GM12878 (cell line): Measurements from ENCODE around the gene PSMC6. TPM values are rescaled to one million over a fixed set of nuclear protein-coding genes. Genes with fewer than 3 reads are reported as not detected.
A peak's percentile ranks its signal among the peaks of the same experiment; 100 is the strongest.
"Not testable (repeated sequence)": the region's sequence is repeated elsewhere in the genome, so short reads cannot be mapped to it uniquely, and the experiment has no call there.

Experiments used
- ATAC-seq: fragments of 200-7000 bp; cut with Tn5 transposase; 3 replicates; pipeline ENCODE4 v1.9.1; 2020; ENCODE audit warnings: mild to moderate bottlenecking, moderate library complexity
- BruUV-seq: library from RNA; stranded (reverse); fragments of 400-500 nt; replicated peaks from 2 replicates; lab custom pipeline; 2021; lab: Mats Ljungman, UMichigan
- CTCF ChIA-PET: fragments of 300-600 bp; sonication (Branson Sonifier 250); formaldehyde crosslinking; extraction: SDS; loops from one replicate; lab custom pipeline; 2021; ENCODE audit warnings: inconsistent platforms; lab: Yijun Ruan, JAX
- POLR2A ChIA-PET: fragments of 350-600 bp; formaldehyde crosslinking; extraction: SDS; loops from one replicate; lab custom pipeline; 2021; ENCODE audit warnings: inconsistent platforms; lab: Charles Lee
- RAD21 ChIA-PET: fragments of 300-600 bp; sonication (Branson Sonifier 250); formaldehyde crosslinking; loops from one replicate; lab custom pipeline; 2023; ENCODE audit warnings: antibody characterized with exemption; ENCODE audit not compliant: unreplicated experiment; lab: Charles Lee
- SMC1A ChIA-PET: fragments of 300-600 bp; sonication (Branson Sonifier 250); formaldehyde crosslinking; loops from one replicate; lab custom pipeline; 2023; ENCODE audit not compliant: unreplicated experiment, uncharacterized antibody; lab: Charles Lee
- DNase-seq: peaks from one replicate; pipeline ENCODE4 v3.0.0-alpha.2; 2011; ENCODE audit warnings: low read depth, low spot score
- FAIRE-seq: peaks from 3 replicates; lab custom pipeline; 2011; peaks lifted over from hg19 to GRCh38; lab: Jason Lieb, UNC
- H2AFZ ChIP-seq: 2 replicates; pipeline ENCODE4 v1.6.0; 2011; ENCODE audit warnings: low read depth, low read length, control low read depth; ENCODE audit not compliant: control insufficient read depth
- H3K27ac ChIP-seq: 2 replicates; pipeline ENCODE4 v1.5.1; 2011; ENCODE audit warnings: control low read depth; ENCODE audit not compliant: control insufficient read depth, insufficient read depth
- H3K27me3 ChIP-seq, 2 experiments: replicated peaks in 1 of 2; 2 replicates each; pipeline versions ENCODE4 v1.6.0 to v1.6.1; 2011; ENCODE audit warnings: low read length in 1 of 2; ENCODE audit not compliant: control insufficient read depth in 2 of 2, insufficient read depth in 2 of 2
- H3K36me3 ChIP-seq, 2 experiments: 2 replicates each; pipeline ENCODE4 v1.5.1; 2011; ENCODE audit warnings: low read length in 1 of 2; ENCODE audit not compliant: control insufficient read depth in 2 of 2, insufficient read depth in 2 of 2
- H3K4me1 ChIP-seq: 2 replicates; pipeline ENCODE4 v1.6.1; 2011; ENCODE audit warnings: mild to moderate bottlenecking, low read length, moderate library complexity, mixed read lengths; ENCODE audit not compliant: control insufficient read depth, insufficient read depth
- H3K4me2 ChIP-seq: 2 replicates; pipeline ENCODE4 v1.6.0; 2011; ENCODE audit warnings: control low read depth; ENCODE audit not compliant: control insufficient read depth, insufficient read depth
- H3K4me3 ChIP-seq: fragments of 200-600 bp; sonication (generic); 2 replicates; pipeline ENCODE4 v1.5.1; 2016
- H3K79me2 ChIP-seq: 2 replicates; pipeline ENCODE4 v1.6.0; 2011; ENCODE audit warnings: low read length; ENCODE audit not compliant: control insufficient read depth, insufficient read depth
- H3K9ac ChIP-seq: 2 replicates; pipeline ENCODE4 v1.8.0; 2011; ENCODE audit warnings: low read length, control low read depth, mixed read lengths; ENCODE audit not compliant: control insufficient read depth, insufficient read depth
- H3K9me3 ChIP-seq: replicated peaks from 3 replicates; pipeline ENCODE4 v1.5.1; 2011; ENCODE audit warnings: mild to moderate bottlenecking, low read length; ENCODE audit not compliant: control insufficient read depth, insufficient read depth
- H4K20me1 ChIP-seq: 2 replicates; pipeline ENCODE4 v1.6.0; 2011; ENCODE audit not compliant: control insufficient read depth, insufficient read depth
- CEBPB ChIP-seq, 2 experiments: fragments of 150-350 bp in 1 of 2; IDR thresholded peaks; 2 replicates each; pipeline ENCODE4 v1.6.1; 2012 to 2014; ENCODE audit warnings: low read depth in 2 of 2, low read length in 2 of 2, borderline replicate concordance in 1 of 2, inconsistent platforms in 1 of 2
- EED ChIP-seq: sonication (generic); IDR thresholded peaks from 2 replicates; pipeline ENCODE4 v1.6.1; 2016; ENCODE audit warnings: antibody characterized with exemption, low read depth
- EP300 ChIP-seq, 2 experiments: fragments of 150-350 bp in 1 of 2; IDR thresholded peaks; 2 replicates each; pipeline ENCODE4 v1.6.1; 2011 to 2012; ENCODE audit warnings: low read depth in 2 of 2, low read length in 2 of 2, borderline replicate concordance in 1 of 2, improper control_type of control experiment in 1 of 2, inconsistent platforms in 1 of 2; ENCODE audit not compliant: control insufficient read depth in 1 of 2
- MYC ChIP-seq: IDR thresholded peaks from 2 replicates; pipeline ENCODE4 v1.6.1; 2011; ENCODE audit warnings: mild to moderate bottlenecking, low read length, moderate library complexity, inconsistent platforms; ENCODE audit not compliant: insufficient read depth, insufficient replicate concordance, insufficient read length, severe bottlenecking
- NBN ChIP-seq: fragments of 450-650 bp; IDR thresholded peaks from 2 replicates; pipeline ENCODE4 v1.6.1; 2016
- PAX5 ChIP-seq: IDR thresholded peaks from 2 replicates; pipeline ENCODE4 v1.6.1; 2011; ENCODE audit warnings: low read depth, low read length, borderline replicate concordance
- RAD51 ChIP-seq: fragments of 450-650 bp; IDR thresholded peaks from 2 replicates; pipeline ENCODE4 v1.6.1; 2016; ENCODE audit warnings: moderate library complexity, mild to moderate bottlenecking, inconsistent platforms
- RFX5 ChIP-seq: IDR thresholded peaks from 2 replicates; pipeline ENCODE4 v1.6.1; 2011; ENCODE audit warnings: low read depth, low read length, improper control_type of control experiment
- RUNX3 ChIP-seq: IDR thresholded peaks from 2 replicates; pipeline ENCODE4 v1.6.1; 2012; ENCODE audit warnings: low read length, inconsistent platforms
- WGBS: methylation state at CpG from one replicate; pipeline ENCODE4 v1.1.6; 2016; ENCODE audit warnings: low lambda C conversion rate; ENCODE audit not compliant: insufficient replicate concordance, insufficient coverage; ENCODE audit errors: missing lambda C conversion rate; 5-methylcytosine and 5-hydroxymethylcytosine counted together
- in situ Hi-C: fragments of 300-500 bp; cut with MboI; formaldehyde crosslinking; loops from 9 replicates; pipeline ENCODE4 v1.14.3; 2018; ENCODE audit warnings: mixed read lengths
- intact Hi-C: fragments of 100-400 bp; cut with micrococcal nuclease; formaldehyde crosslinking; loops from one replicate; pipeline ENCODE4 v1.14.2; 2022; ENCODE audit not compliant: unreplicated experiment
- polyA plus RNA-seq, 11 experiments: library from polyadenylated mRNA; depleted of rRNA in 4 of 11; unstranded in 6 of 11; stranded (reverse) in 5 of 11; fragments of >200 nt; fragmentation: Nextera tagmentation in 4 of 11; fragmentation: Illumina TruSeq in 1 of 11; extraction: Ambion mirVana in 4 of 11; extraction: Trizol in 1 of 11; gene quantifications; 1 replicate in 1 of 11; 2 replicates in 10 of 11; pipeline versions ENCODE4 v1.2.1 to v1.2.3, GENCODE V29; 2011 to 2016; ENCODE audit warnings: inconsistent platforms in 2 of 11, missing spikeins in 2 of 11, low read depth in 1 of 11
- total RNA-seq, 4 experiments: library from RNA; depleted of rRNA in 3 of 4; stranded (reverse); fragments of >200 nt in 3 of 4; fragmentation: Illumina TruSeq in 1 of 4; extraction: Trizol in 1 of 4; gene quantifications; 2 replicates each; pipeline versions ENCODE4 v1.2.1 to v1.2.3, GENCODE V29; 2013 to 2021
- TF ChIP-seq, protein P1 (sequence below): IDR thresholded peaks from 2 replicates; pipeline ENCODE4 v1.6.1; 2012; ENCODE audit warnings: improper control_type of control experiment, low read depth, low read length; ENCODE audit not compliant: insufficient replicate concordance

PSMC6 gene
- total and polyA plus RNA-seq, 10 of the 15 experiments (the other 5 are each of a cell fraction or from before 2014, with no cell fraction given), result 71.4 to 192 (median 153) TPM

- ChIA-PET SMC1A (interaction anchor here (0.6 to 2.5 kb wide), 8 partner anchors 10 to 876 kb away, joined by 3 to 11 read pairs (median 4); partner anchors contain the start of gene PSMC6), POLR2A (interaction anchor here (0.8 to 3.3 kb wide), 6 partner anchors 13 to 33 kb away, joined by 3 to 30 read pairs (median 3); partner anchors contain the start of gene PSMC6), RAD21 (interaction anchor here (1.3 to 1.4 kb wide), 3 partner anchors 13 to 20 kb away, joined by 3 to 10 read pairs (median 6); no protein-coding TSS in a partner anchor), CTCF (interaction anchor here (1.1 to 1.4 kb wide), 5 partner anchors 9 to 61 kb away, joined by 4 to 6 read pairs (median 4); no protein-coding TSS in a partner anchor)
- H3K4me1 ChIP-seq, H3K4me3 ChIP-seq, BruUV-seq, intact Hi-C loops, DNase-seq, H3K9ac ChIP-seq, FAIRE-seq, H3K27me3 ChIP-seq, H3K36me3 ChIP-seq, H2AFZ ChIP-seq, in situ Hi-C loops, ATAC-seq, H3K27ac ChIP-seq, H3K9me3 ChIP-seq, H4K20me1 ChIP-seq: not testable (repeated sequence)
- Histone ChIP-seq H3K4me2 (0 out of 2 replicates have a peak overlapping the region, but pooled peaks have one; percentile 82), H3K79me2 (peaks cover 19% of the 10 kb centered on the region)
- 89% methylated on average over 15 of the region's 15 CpGs for WGBS
Observed at GRCh38 chr14:52729035-52729434, 22.0 kb downstream of the PSMC6 start.

DNA sequence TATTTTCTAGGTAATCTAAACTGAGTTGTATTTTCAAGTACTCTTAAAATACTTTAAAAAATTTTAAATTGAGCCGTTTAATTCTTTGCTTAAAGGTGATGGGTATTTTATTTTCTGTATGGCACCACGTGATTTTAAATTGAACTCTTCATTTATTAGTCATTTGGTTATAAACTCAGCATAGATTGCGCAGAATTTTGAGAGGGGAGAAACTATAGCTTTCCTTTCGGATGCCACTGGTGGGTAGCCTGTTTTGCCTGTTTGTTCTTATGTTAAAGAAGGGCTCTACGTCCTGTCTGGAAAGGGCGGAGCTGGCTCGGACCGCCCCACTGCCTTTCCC is 22.6 kb downstream of the PSMC6 start:
- ATAC-seq (no peak), FAIRE-seq (peak; percentile 93), DNase-seq (no peak)
- no peaks in the 10 kb centered on the region; a peak in 2 of 4 replicates for H3K36me3 ChIP-seq
- H3K79me2 ChIP-seq, result peaks cover 19% of the 10 kb centered on the region
- H4K20me1 ChIP-seq, result no peaks in the 10 kb centered on the region
- SMC1A ChIA-PET, result interaction anchor here (0.6 to 2.5 kb wide), 9 partner anchors 10 to 876 kb away, joined by 3 to 11 read pairs (median 5); partner anchors contain the start of gene PSMC6
- POLR2A ChIA-PET, result interaction anchor here (0.5 to 3.3 kb wide), 7 partner anchors 9 to 56 kb away, joined by 3 to 30 read pairs (median 3); partner anchors contain the start of gene PSMC6
- in situ Hi-C loops, result no loop called here
- no TSS peak for BruUV-seq
- H2AFZ ChIP-seq, result peak overlapping the region; percentile 63
- CTCF ChIA-PET, result interaction anchor here (0.8 to 1.4 kb wide), 6 partner anchors 10 to 61 kb away, joined by 3 to 6 read pairs (median 4); no protein-coding TSS in a partner anchor
- no peak overlapping the region for H3K9ac ChIP-seq
- H3K27ac ChIP-seq, result no peak overlapping the region; the same call in 1 of the 2 replicates
- H3K27me3 ChIP-seq, result no peaks in the 10 kb centered on the region
- H3K4me3 ChIP-seq, result peak overlapping the region; percentile 7; the same call in 1 of the 2 replicates
- intact Hi-C loops, result no loop called here
- peak overlapping the region; percentile 82 for H3K4me2 ChIP-seq
- WGBS, result under 1% methylated on average over 8 of the region's 8 CpGs
- RAD21 ChIA-PET, result interaction anchor here (1.3 to 1.4 kb wide), 3 partner anchors 12 to 21 kb away, joined by 3 to 10 read pairs (median 6); no protein-coding TSS in a partner anchor
- H3K9me3 ChIP-seq, result no peaks in the 10 kb centered on the region; the same call in 2 of the 3 replicates
- H3K4me1 ChIP-seq, result no peaks in the 10 kb centered on the region
- no peak for TF ChIP-seq EP300 (IDR thresholded peaks at IDR 0.05; ENCODE audit: borderline replicate concordance in 1 of 2, control insufficient read depth in 1 of 2, low read depth in 2 of 2, low read length in 2 of 2)
- TF ChIP-seq, protein P1, sequence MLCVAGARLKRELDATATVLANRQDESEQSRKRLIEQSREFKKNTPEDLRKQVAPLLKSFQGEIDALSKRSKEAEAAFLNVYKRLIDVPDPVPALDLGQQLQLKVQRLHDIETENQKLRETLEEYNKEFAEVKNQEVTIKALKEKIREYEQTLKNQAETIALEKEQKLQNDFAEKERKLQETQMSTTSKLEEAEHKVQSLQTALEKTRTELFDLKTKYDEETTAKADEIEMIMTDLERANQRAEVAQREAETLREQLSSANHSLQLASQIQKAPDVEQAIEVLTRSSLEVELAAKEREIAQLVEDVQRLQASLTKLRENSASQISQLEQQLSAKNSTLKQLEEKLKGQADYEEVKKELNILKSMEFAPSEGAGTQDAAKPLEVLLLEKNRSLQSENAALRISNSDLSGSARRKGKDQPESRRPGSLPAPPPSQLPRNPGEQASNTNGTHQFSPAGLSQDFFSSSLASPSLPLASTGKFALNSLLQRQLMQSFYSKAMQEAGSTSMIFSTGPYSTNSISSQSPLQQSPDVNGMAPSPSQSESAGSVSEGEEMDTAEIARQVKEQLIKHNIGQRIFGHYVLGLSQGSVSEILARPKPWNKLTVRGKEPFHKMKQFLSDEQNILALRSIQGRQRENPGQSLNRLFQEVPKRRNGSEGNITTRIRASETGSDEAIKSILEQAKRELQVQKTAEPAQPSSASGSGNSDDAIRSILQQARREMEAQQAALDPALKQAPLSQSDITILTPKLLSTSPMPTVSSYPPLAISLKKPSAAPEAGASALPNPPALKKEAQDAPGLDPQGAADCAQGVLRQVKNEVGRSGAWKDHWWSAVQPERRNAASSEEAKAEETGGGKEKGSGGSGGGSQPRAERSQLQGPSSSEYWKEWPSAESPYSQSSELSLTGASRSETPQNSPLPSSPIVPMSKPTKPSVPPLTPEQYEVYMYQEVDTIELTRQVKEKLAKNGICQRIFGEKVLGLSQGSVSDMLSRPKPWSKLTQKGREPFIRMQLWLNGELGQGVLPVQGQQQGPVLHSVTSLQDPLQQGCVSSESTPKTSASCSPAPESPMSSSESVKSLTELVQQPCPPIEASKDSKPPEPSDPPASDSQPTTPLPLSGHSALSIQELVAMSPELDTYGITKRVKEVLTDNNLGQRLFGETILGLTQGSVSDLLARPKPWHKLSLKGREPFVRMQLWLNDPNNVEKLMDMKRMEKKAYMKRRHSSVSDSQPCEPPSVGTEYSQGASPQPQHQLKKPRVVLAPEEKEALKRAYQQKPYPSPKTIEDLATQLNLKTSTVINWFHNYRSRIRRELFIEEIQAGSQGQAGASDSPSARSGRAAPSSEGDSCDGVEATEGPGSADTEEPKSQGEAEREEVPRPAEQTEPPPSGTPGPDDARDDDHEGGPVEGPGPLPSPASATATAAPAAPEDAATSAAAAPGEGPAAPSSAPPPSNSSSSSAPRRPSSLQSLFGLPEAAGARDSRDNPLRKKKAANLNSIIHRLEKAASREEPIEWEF, result no peak
- no peak for TF ChIP-seq MYC
- no peak for TF ChIP-seq RUNX3
- TF ChIP-seq NBN, result no peak
- no peak for TF ChIP-seq EED
- no peak for TF ChIP-seq CEBPB (IDR thresholded peaks at IDR 0.05; ENCODE audit: borderline replicate concordance in 1 of 2, low read depth in 2 of 2, low read length in 2 of 2)
- TF ChIP-seq RAD51, result peak; percentile 82
- TF ChIP-seq RFX5, result no peak
- 0 out of 2 replicates have a peak, but pooled peaks have one; percentile 44 for TF ChIP-seq PAX5
